Amniotic epithelial cell (primary cell): ENCODE measurements around the gene SMNDC1.
"Not testable (repeated sequence)": the region's sequence is repeated elsewhere in the genome, so short reads cannot be mapped to it uniquely, and the experiment has no call there.

ENCODE experiments used
- DNase-seq: peaks from one replicate; pipeline ENCODE4 v3.0.0-alpha.2; 2010; ENCODE audit warnings: low read depth

The SMNDC1 gene

GRCh38 chr10:110251392-110251791 lies 53.3 kb downstream of the SMNDC1 start:
- DNase-seq, result not testable (repeated sequence)

DNA sequence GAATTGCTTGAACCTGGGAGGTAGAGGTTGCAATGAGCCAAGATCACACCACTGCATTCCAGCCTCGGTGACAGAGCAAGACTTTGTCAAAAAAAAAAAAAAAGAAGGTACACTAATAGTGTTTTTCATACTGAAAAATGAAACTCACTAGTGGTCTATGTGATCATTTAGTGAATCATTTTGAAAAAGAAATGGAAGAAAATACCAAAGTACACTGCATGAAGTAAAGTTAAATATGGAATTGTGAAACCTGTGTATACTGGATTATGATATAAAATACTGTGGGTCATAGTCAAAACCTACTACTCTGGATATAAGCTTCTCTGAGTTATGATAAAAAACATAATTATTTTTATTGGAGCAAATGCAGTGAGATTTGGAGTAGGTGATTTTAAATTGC lies 55.2 kb downstream of the SMNDC1 start:
- not testable (repeated sequence) for DNase-seq

- not testable (repeated sequence) for DNase-seq
Observed at GRCh38 chr10:110247833-110248232, 56.9 kb downstream of the SMNDC1 start.

- DNase-seq, result no peak
Observed at GRCh38 chr10:110244550-110244949, 60.2 kb downstream of the SMNDC1 start.

DNA sequence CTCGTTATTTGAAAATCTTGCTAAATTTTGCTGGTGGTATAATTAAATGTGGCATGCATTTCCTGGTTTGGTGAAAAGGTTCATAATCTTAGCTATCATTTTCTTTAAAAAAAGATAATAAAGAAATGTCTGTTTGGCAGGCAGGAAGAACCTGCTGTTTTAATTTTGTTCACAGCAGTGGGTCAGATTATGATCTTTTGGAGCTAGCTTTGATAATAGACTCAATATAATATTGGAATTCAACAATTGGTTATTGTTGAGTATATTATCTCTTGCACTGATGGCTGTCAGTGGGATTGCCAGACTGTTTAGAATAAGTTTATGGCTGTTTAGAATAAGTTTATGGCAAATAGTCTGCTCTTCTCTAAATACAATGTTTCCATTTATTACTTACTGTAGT lies 62.2 kb downstream of the SMNDC1 start:
- DNase-seq, result no peak

DNA sequence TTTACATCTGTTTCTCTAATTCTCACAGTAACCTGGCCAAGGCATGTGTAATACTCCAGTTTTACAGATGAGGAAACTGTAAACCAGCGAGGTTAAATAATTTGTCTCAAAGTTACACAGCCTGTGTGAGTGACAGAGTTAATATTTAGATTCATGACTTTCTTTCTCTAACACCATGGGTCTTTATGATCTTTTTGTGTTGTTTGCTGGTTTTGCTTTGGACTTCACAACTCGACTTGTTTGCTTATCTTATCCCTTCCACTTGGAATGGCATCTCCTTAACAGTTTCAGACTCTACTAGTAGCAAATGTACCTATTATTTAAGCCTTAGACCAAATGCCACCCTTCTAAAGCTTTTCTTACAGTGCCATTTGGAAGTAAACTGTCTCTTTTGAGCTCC lies 62.9 kb downstream of the SMNDC1 start:
- no peak for DNase-seq

DNA sequence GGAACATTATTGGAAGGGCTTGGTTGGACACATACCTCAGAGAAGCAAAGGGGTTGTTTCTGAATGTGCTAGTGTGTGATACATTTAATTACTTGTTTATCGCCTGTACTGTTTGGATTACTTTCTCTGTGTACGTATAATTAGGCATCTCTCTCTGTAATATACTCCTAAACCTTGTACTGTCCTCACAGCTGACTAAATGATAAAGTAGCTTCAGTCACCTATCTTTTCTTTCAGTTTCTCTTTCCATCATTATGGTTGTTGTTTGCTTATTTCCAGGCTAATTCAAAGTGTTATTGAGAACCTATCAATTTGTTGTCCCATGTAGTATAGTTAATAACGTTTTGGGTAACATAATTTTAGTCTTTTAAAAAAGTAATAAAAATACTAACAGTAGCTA lies 63.3 kb downstream of the SMNDC1 start:
- no peak for DNase-seq
